Lung (tissue), 12 donors: ENCODE data around the gene GLCE. TPM values are rescaled to one million over a fixed set of nuclear protein-coding genes. Genes with fewer than 3 reads are reported as not detected.

Experiments
- ATAC-seq: fragments of 200-7000 bp; cut with Tn5 transposase; one replicate; pipeline ENCODE4 v1.9.1; 2020; ENCODE audit warnings: moderate number of reproducible peaks; ENCODE audit not compliant: insufficient read depth, low FRiP score
- DNase-seq, 3 donors: peaks; one replicate each; pipeline ENCODE4 v3.0.0-alpha.2; 2013 to 2017
- H3K27ac ChIP-seq, 2 donors: one replicate each; pipeline ENCODE4 v1.5.1; 2013; ENCODE audit warnings: mild to moderate bottlenecking in 2 of 2, moderate library complexity in 2 of 2, control low read depth in 1 of 2, inconsistent platforms in 1 of 2, low read depth in 1 of 2, low read length in 1 of 2
- H3K27me3 ChIP-seq, 3 donors: one replicate each; pipeline ENCODE4 v1.5.1; 2013; ENCODE audit warnings: low read length in 2 of 3; ENCODE audit not compliant: control insufficient read depth in 3 of 3, insufficient read depth in 3 of 3
- H3K36me3 ChIP-seq, 4 donors: one replicate each; pipeline ENCODE4 v1.5.1; 2013; ENCODE audit warnings: low read length in 4 of 4, mild to moderate bottlenecking in 1 of 4, moderate library complexity in 1 of 4; ENCODE audit not compliant: control insufficient read depth in 4 of 4, insufficient read depth in 4 of 4
- H3K4me1 ChIP-seq, 5 donors: one replicate each; pipeline ENCODE4 v1.5.1; 2013; ENCODE audit warnings: low read length in 5 of 5, mild to moderate bottlenecking in 2 of 5, moderate library complexity in 1 of 5; ENCODE audit not compliant: control insufficient read depth in 5 of 5, insufficient read depth in 5 of 5
- H3K4me3 ChIP-seq: one replicate; pipeline ENCODE4 v1.5.1; 2013; ENCODE audit warnings: mild to moderate bottlenecking, control low read depth, moderate library complexity
- H3K9ac ChIP-seq, 2 donors: one replicate each; pipeline ENCODE4 v1.5.1; 2013; ENCODE audit warnings: low read length in 2 of 2, control low read depth in 1 of 2; ENCODE audit not compliant: insufficient read depth in 1 of 2
- H3K9me3 ChIP-seq, 4 donors: one replicate each; pipeline ENCODE4 v1.5.1; 2013; ENCODE audit warnings: low read length in 3 of 4, mild to moderate bottlenecking in 1 of 4, moderate library complexity in 1 of 4; ENCODE audit not compliant: control insufficient read depth in 4 of 4, insufficient read depth in 3 of 4
- CTCF ChIP-seq: IDR thresholded peaks from 2 replicates; pipeline ENCODE4 v1.5.1; 2012; ENCODE audit warnings: mild to moderate bottlenecking; ENCODE audit errors: control extremely low read depth, extremely low read depth
- WGBS, 2 donors: extraction: QIAGEN DNeasy Blood & Tissue Kit; methylation state at CpG; one replicate each; pipeline ENCODE4 v1.1.7; 2013; 5-methylcytosine and 5-hydroxymethylcytosine counted together
- polyA plus RNA-seq, 2 donors: library from polyadenylated mRNA; stranded (reverse); fragments of 200-250 nt; gene quantifications; one replicate each; pipeline ENCODE4 v1.2.1, GENCODE V29; 2013
- total RNA-seq, 2 donors: library from RNA; depleted of rRNA in 1 of 2; stranded (reverse); fragments of >200 nt in 1 of 2; gene quantifications; one replicate each; pipeline ENCODE4 v1.2.1, GENCODE V29; 2014 to 2021
- donor health status: control.
- donor health status: control.
- donor health status: Bipolar disorder and iron deficiency.
- donor health status: healthy.
- donor health status: DM: yes; HTN: yes; CAD: no.

GLCE gene
- total and polyA plus RNA-seq, 4 donors: 13.5 to 76.7 (median 17.9) TPM

- Histone ChIP-seq H3K4me1 (peaks cover 0 to 8% (median 0%) of the 10 kb centered on the region in 5 donors), H3K9me3 (no peaks in the 10 kb centered on the region), H3K27me3 (no peaks in the 10 kb centered on the region), H3K4me3 (no peak overlapping the region), H3K27ac (no peak overlapping the region), H3K9ac (no peak overlapping the region), H3K36me3 (no peaks in the 10 kb centered on the region)
- WGBS, 2 donors: 93 to 100% methylated on average over 1 of the region's 1 CpG
- no peak for TF ChIP-seq CTCF
- DNase-seq: no peak
- ATAC-seq: no peak
These were observed 24.8 kb downstream of the GLCE start for GRCh38 chr15:69185216-69185615.

DNA sequence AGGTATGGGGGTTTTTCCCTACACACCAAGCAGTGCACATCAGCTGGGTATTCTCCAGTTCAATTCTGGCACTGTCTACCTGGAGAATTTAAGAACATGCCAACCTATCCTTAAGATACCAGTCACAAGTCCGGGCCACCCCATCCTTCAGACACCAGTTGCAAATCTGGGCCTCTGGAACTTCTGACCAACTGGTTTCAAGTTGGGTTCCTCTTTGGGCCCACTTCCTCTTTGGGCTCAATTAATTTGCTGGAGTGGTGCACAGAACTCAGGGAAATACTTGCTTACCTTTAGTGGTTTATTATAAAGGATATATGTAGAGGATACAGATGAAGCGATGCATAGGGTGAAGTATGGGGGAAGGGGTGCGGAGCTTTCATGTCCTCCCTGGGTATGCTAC, 25.3 kb downstream of the GLCE start:
- Histone ChIP-seq H3K9ac (no peak overlapping the region), H3K27me3 (no peaks in the 10 kb centered on the region), H3K9me3 (no peaks in the 10 kb centered on the region), H3K4me1 (peaks cover 0 to 6% (median 0%) of the 10 kb centered on the region in 5 donors), H3K36me3 (no peaks in the 10 kb centered on the region), H3K27ac (no peak overlapping the region), H3K4me3 (no peak overlapping the region)
- no peak for DNase-seq
- WGBS, 2 donors: 95 to 96% methylated on average over 3 of the region's 3 CpGs
- no peak for TF ChIP-seq CTCF
- no peak for ATAC-seq

GRCh38 chr15:69189157-69189556, 28.7 kb downstream of the GLCE start:
- Histone ChIP-seq H3K36me3 (no peaks in the 10 kb centered on the region), H3K4me3 (no peak overlapping the region), H3K27ac (no peak overlapping the region), H3K4me1 (peaks cover 0 to 16% (median 1%) of the 10 kb centered on the region in 5 donors), H3K27me3 (no peaks in the 10 kb centered on the region), H3K9me3 (no peaks in the 10 kb centered on the region), H3K9ac (no peak overlapping the region)
- no peak for ATAC-seq
- TF ChIP-seq CTCF: no peak
- WGBS, 2 donors: 96% methylated on average over 6 of the region's 6 CpGs
- DNase-seq: no peak

- Histone ChIP-seq H3K27ac (no peak overlapping the region), H3K4me3 (no peak overlapping the region), H3K9me3 (no peaks in the 10 kb centered on the region), H3K36me3 (no peaks in the 10 kb centered on the region), H3K27me3 (no peaks in the 10 kb centered on the region), H3K9ac (no peak overlapping the region), H3K4me1 (peaks cover 0 to 16% (median 1%) of the 10 kb centered on the region in 5 donors)
- no peak for DNase-seq
- TF ChIP-seq CTCF: no peak
- ATAC-seq: no peak
These were observed 29.7 kb downstream of the GLCE start for GRCh38 chr15:69190091-69190490.
